Prostate gland (tissue), 2 donors: Measurements from ENCODE around the gene SUMO3.

Experiments used
- CTCF ChIP-seq, 4 experiments: fragments of 200-600 bp in 2 of 4; fragments of 450-650 bp in 2 of 4; sonication (generic) in 2 of 4; IDR thresholded peaks; 1 replicate in 3 of 4; 2 replicates in 1 of 4; pipeline ENCODE4 v1.5.1; 2016 to 2019; ENCODE audit warnings: antibody characterized with exemption in 4 of 4, mild to moderate bottlenecking in 2 of 4, moderate library complexity in 2 of 4
- POLR2A ChIP-seq: fragments of 450-650 bp; IDR thresholded peaks from one replicate; pipeline ENCODE4 v1.6.1; 2016; ENCODE audit warnings: antibody characterized with exemption, mild to moderate bottlenecking
- POLR2AphosphoS5 ChIP-seq: sonication (generic); formaldehyde crosslinking; IDR thresholded peaks from one replicate; pipeline ENCODE4 v1.6.1; 2017; ENCODE audit warnings: antibody characterized with exemption

GRCh38 chr21:44853601-44854390 lies 35.9 kb upstream of the SUMO3 start:
- TF ChIP-seq CTCF (IDR thresholded peaks at IDR 0.05) (no peak), POLR2A (no peak), POLR2AphosphoS5 (no peak)
